ENCODE results near the gene ESRRA.

ESRRA gene

DNA sequence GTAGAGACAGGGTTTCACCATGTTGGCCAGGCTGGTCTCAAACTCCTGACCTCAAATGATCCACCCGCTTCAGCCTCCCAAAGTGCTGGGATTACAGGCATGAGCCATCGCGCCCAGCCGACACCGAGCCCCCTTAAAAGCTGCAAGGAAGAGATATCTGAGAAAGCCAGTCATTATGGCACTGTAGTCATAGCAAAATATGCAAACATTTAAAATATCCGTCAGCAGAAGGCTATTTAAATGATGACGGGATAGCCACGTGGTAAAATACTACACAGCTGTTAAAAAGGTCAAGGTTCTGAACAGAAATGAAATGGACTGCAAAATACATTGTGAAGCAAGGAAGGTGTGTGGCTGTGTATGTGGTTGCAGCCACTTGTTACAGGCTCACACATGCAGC, 28.2 kb downstream of the ESRRA start:
- DNase-seq (ENCODE audit: low read depth) = no peak

- peak; percentile 96 for DNase-seq (ENCODE audit: low read depth)
Observed at GRCh38 chr11:64334764-64335735, 29.7 kb downstream of the ESRRA start.

DNA sequence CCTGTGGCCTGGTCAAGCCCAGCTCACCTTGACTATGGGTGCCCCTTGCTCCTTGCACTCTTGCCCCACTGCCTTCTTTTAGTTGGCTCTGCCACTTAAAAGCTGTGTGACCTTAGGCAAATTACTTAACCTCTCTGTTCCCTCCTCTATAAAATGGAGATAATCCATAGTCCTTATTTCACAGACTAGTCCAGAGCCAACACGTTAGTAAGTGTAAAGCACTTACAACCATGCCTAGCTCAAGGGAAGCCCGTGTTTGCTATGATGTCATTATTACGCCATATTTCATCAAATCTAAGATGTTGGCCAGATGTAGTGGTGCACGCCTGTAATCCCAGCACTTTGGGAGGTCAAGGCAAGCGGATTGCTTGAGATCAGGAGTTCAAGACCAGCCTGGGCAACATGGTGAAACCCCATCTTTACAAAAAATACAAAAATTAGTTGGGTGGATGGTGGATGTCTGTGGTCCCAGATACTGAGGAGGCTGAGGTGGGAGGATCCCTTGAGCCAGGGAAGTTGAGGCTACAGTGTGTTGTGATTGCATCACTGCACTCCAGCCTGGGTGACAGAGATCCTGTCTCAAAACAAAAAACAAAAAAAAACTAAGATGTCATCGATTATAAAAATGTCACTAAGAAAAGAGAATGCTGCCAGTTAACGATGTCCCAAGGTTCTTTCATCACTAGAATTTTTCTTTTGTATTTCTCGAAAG, 32.4 kb downstream of the ESRRA start:
- DNase-seq (ENCODE audit: low read depth) = no peak

DNA sequence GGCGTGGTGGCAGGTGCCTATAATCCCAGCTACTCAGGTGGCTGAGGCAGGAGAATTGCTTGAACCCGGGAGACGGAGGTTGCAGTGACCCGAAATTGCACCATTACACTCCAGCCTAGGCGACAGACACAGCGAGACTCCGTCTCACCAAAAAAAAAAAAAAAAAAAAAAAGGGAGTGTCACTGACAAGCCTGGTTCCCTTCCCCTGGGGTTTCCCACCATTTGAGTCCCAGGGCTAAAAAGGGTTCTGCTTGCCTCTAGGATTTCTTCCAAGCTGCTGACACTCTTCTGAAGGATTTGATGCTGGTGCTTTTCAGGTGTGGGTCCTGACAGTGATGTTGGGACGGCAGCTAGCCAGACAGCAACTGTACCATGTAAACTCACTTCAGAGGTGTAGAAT, 33.4 kb downstream of the ESRRA start:
- no peak for DNase-seq (ENCODE audit: low read depth)

GRCh38 chr11:64339286-64339685, 34.0 kb downstream of the ESRRA start:
- DNase-seq (ENCODE audit: low read depth) = no peak

GRCh38 chr11:64339754-64340408, 34.6 kb downstream of the ESRRA start, which contains the start of gene CCDC88B:
TSS of gene CCDC88B (plus strand) at chr11:64340204. CDS start at chr11:64340267, 63 bp downstream.
- no peak for DNase-seq (ENCODE audit: low read depth)

- no peak for DNase-seq (ENCODE audit: low read depth)
Observed at GRCh38 chr11:64340671-64341335, 35.5 kb downstream of the ESRRA start.

DNA sequence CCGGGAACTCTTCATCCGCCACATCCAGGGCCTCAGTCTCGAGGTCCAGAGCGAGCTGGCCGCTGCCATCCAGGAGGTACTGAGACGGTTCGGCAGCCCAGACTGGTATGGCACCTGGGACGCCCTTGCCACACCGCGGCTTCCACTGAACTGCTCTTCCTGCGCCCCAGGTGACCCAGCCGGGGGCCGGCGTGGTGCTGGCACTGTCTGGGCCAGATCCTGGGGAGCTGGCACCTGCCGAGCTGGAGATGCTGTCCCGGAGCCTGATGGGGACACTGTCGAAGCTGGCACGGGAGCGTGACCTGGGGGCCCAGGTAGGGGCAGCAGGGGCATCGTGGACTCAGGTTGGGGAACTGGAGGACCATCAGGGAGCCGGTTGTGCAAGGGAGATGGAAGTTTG, 36.1 kb downstream of the ESRRA start:
- DNase-seq (ENCODE audit: low read depth) = no peak

GRCh38 chr11:64341851-64342791, 36.8 kb downstream of the ESRRA start:
- peak; percentile 89 for DNase-seq (ENCODE audit: low read depth)

- DNase-seq (ENCODE audit: low read depth) = no peak
Observed at GRCh38 chr11:64342869-64343745, 37.8 kb downstream of the ESRRA start.

- no peak for DNase-seq (ENCODE audit: low read depth)
Observed at GRCh38 chr11:64343767-64344559, 38.6 kb downstream of the ESRRA start.

DNA sequence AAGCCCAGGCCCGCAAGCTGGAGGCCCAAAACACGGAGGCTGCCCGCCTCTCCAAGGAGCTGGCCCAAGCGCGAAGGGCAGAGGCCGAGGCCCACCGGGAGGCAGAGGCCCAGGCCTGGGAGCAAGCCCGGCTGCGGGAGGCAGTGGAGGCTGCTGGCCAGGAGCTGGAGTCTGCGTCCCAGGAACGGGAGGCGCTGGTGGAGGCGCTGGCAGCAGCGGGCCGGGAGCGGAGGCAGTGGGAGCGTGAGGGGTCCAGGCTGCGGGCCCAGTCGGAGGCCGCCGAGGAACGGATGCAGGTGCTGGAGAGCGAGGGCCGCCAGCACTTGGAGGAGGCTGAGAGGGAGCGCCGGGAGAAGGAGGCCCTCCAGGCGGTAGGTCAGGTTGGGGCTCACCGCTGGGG, 39.5 kb downstream of the ESRRA start:
- DNase-seq (ENCODE audit: low read depth) = no peak

GRCh38 chr11:64347193-64347867, 42.0 kb downstream of the ESRRA start:
- no peak for DNase-seq (ENCODE audit: low read depth)

DNA sequence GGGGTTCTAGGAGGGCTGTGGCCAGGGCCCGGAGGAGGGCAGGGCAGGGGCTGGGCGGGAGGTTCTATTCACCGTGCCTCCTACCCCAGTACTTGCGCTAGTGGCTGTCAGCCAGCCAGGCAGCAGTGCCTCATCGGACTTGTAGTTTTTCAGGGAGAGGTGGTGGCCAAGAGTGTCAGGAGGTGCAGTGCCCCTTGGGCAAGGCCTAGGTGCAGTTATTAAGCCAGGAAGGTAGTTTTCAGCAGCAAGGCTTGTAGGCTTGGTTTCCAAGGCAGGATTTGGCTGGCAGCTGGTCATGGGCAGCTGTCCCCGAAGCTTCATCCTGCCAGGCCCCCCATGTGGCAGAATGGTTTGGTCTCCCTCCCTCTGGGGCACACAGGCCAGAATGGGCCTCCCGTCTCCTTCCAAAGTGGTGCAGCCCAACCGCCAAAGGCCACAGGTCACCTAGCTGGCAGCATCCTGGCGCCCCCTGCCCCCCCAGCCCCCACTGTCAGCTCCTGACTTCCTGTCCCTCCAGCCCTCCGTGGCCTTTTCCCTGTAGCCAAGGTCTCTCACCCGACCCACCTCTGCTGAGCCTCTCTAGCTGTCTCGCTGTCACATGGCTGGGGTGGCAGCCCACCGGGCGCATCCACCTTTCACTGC, 43.2 kb downstream of the ESRRA start:
- DNase-seq (ENCODE audit: low read depth) = no peak

DNA sequence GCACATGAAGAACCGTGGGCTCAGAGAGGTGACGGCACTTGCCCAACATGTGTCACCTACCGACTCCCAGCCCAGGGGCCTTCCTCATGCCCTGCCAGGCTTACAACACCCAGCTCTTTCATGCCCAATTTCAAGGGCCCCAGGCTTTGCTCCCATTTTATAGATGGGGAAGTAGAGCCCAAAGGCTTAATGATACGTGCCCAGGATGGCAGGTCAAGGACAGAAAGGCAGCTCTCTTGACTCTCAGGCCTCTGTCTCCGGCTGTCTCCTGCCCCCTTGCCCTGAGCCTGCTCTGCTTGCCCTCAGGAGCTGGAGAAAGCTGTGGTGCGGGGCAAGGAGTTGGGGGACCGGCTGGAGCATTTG, 43.7 kb downstream of the ESRRA start:
- no peak for DNase-seq (ENCODE audit: low read depth)

DNA sequence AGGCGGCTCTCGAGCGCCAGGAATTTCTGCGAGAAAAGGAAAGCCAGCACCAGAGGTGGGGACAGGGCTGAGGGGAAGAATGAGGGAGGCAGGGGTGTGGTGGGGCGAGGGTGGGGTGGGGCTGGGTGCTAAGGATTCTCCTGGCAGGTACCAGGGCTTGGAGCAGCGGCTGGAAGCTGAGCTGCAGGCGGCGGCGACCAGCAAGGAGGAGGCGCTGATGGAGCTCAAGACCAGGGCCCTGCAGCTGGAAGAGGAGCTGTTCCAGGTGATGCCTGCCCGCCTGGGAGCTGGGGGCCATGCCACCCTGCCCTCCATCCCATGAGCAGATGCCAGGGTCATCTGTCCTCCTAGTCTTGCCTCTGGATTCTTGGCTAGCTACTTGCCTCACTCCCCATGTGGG, 44.1 kb downstream of the ESRRA start:
- DNase-seq (ENCODE audit: low read depth) = no peak

- no peak for DNase-seq (ENCODE audit: low read depth)
Observed at GRCh38 chr11:64351136-64351631, 45.9 kb downstream of the ESRRA start.
